GM12878 (cell line): ENCODE data around the gene JOSD2.

Experiments
- CHD1 ChIP-seq: IDR thresholded peaks from 2 replicates; pipeline ENCODE4 v1.6.1; 2012; ENCODE audit warnings: low read depth, low read length, improper control_type of control experiment
- CREM ChIP-seq: IDR thresholded peaks from 2 replicates; pipeline ENCODE4 v1.6.1; 2014; ENCODE audit warnings: antibody characterized with exemption, low read depth
- FOS ChIP-seq: IDR thresholded peaks from 3 replicates; pipeline ENCODE4 v1.6.1; 2011; ENCODE audit warnings: borderline replicate concordance; ENCODE audit not compliant: insufficient read length; ENCODE audit errors: extremely low read depth
- JUND ChIP-seq: IDR thresholded peaks from 2 replicates; pipeline ENCODE4 v1.6.1; 2012; ENCODE audit warnings: low read depth, mild to moderate bottlenecking, low read length, improper control_type of control experiment, moderate library complexity
- POLR2A ChIP-seq: IDR thresholded peaks from 2 replicates; pipeline ENCODE4 v1.6.1; 2011; ENCODE audit warnings: low read depth, mild to moderate bottlenecking, low read length
- RAD21 ChIP-seq: IDR thresholded peaks from 2 replicates; pipeline ENCODE4 v1.6.1; 2011; ENCODE audit warnings: mild to moderate bottlenecking, low read depth, low read length, moderate library complexity; ENCODE audit not compliant: insufficient read depth
- SP1 ChIP-seq: IDR thresholded peaks from one replicate; pipeline ENCODE4 v1.6.1; 2011; ENCODE audit warnings: low read depth, low read length
- ZNF24 ChIP-seq: fragments of 450-650 bp; IDR thresholded peaks from 2 replicates; pipeline ENCODE4 v1.6.1; 2017; ENCODE audit warnings: antibody characterized with exemption, mild to moderate bottlenecking
- ZSCAN29 ChIP-seq: fragments of 450-650 bp; IDR thresholded peaks from 2 replicates; pipeline ENCODE4 v1.6.1; 2017; ENCODE audit warnings: mild to moderate bottlenecking, moderate library complexity
- TF ChIP-seq, protein P1 (sequence below), 3 experiments: IDR thresholded peaks in 2 of 3; conservative IDR thresholded peaks in 1 of 3; 2 replicates each; pipeline ENCODE4 v1.5.1; 2011; ENCODE audit warnings: low read depth in 3 of 3, low read length in 3 of 3, mild to moderate bottlenecking in 3 of 3, control low read depth in 2 of 3, moderate library complexity in 2 of 3, inconsistent platforms in 1 of 3, mixed read lengths in 1 of 3; ENCODE audit not compliant: control insufficient read depth in 2 of 3, insufficient read depth in 1 of 3; ENCODE audit errors: extremely low read depth in 1 of 3

GRCh38 chr19:50489461-50490011 lies 21.5 kb downstream of the JOSD2 start:
- no peak for TF ChIP-seq SP1
- TF ChIP-seq POLR2A, result no peak; the same call in 1 of the 2 replicates
- no peak for TF ChIP-seq ZSCAN29
- TF ChIP-seq RAD21, result no peak
- TF ChIP-seq, protein P1, sequence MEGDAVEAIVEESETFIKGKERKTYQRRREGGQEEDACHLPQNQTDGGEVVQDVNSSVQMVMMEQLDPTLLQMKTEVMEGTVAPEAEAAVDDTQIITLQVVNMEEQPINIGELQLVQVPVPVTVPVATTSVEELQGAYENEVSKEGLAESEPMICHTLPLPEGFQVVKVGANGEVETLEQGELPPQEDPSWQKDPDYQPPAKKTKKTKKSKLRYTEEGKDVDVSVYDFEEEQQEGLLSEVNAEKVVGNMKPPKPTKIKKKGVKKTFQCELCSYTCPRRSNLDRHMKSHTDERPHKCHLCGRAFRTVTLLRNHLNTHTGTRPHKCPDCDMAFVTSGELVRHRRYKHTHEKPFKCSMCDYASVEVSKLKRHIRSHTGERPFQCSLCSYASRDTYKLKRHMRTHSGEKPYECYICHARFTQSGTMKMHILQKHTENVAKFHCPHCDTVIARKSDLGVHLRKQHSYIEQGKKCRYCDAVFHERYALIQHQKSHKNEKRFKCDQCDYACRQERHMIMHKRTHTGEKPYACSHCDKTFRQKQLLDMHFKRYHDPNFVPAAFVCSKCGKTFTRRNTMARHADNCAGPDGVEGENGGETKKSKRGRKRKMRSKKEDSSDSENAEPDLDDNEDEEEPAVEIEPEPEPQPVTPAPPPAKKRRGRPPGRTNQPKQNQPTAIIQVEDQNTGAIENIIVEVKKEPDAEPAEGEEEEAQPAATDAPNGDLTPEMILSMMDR (IDR thresholded peaks at IDR 0.05 in 2 of 3, conservative IDR thresholded peaks at IDR 0.05 in 1 of 3; ENCODE audit: control insufficient read depth in 2 of 3, extremely low read depth in 1 of 3, insufficient read depth in 1 of 3, low read depth in 3 of 3, low read length in 3 of 3), result no peak
- no peak for TF ChIP-seq ZNF24
- TF ChIP-seq CREM, result no peak
- no peak for TF ChIP-seq CHD1
- no peak for TF ChIP-seq FOS
- no peak for TF ChIP-seq JUND
